ENCODE results near the gene SMURF2.

DNA sequence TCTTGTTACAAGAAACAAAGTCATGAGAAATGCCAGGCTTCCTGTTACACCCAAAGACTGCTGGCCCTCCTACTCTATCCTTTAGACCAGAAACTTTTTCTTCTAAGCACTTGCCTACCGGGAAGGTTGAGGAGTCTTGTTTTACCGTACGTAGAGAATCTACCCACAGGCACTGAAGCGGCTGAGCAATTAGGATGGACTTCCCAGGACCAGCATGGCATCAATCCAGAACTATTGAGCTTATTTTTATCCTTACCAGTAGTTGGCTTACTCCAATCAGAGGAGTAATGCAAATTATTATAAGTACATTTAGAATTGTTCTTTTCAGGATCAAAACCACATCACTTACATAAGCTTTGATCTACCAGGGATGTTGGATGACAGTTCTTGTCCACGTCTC lies 129.7 kb downstream of the SMURF2 start:
- TF ChIP-seq CTCF (conservative IDR thresholded peaks at IDR 0.05; ENCODE audit: low read depth, low read length) (no peak), EZH2 (IDR thresholded peaks at IDR 0.05; ENCODE audit: low read length, unreplicated experiment) (no peak), EZH2phosphoT487 (IDR thresholded peaks at IDR 0.05; ENCODE audit: borderline replicate concordance, low read length) (no peak)
